GM23338 (cell line): ENCODE results near the gene VSTM2L.

Source experiments
- CREB1 ChIP-seq: fragments of 250-450 bp; sonication (Bioruptor Pico); IDR thresholded peaks from 2 replicates; pipeline ENCODE4 v1.5.0; 2020; ENCODE audit warnings: low read depth, mild to moderate bottlenecking, moderate library complexity
- EZH2 ChIP-seq: fragments of 200-600 bp; sonication (generic); IDR thresholded peaks from one replicate; pipeline ENCODE4 v1.8.0; 2017; ENCODE audit warnings: antibody characterized with exemption, mild to moderate bottlenecking, low read depth; ENCODE audit not compliant: unreplicated experiment
- EZH2phosphoT487 ChIP-seq: fragments of 200-600 bp; sonication (generic); IDR thresholded peaks from one replicate; pipeline ENCODE4 v1.8.1; 2018; ENCODE audit warnings: antibody characterized with exemption; ENCODE audit not compliant: unreplicated experiment
- POLR2AphosphoS5 ChIP-seq: IDR thresholded peaks from 2 replicates; pipeline ENCODE4 v1.6.1; 2016; ENCODE audit warnings: antibody characterized with exemption, low read depth
- ZNF331 ChIP-seq: fragments of 250-450 bp; sonication (Bioruptor Pico); IDR thresholded peaks from 2 replicates; pipeline ENCODE4 v1.5.0; 2020; ENCODE audit warnings: low read depth, mild to moderate bottlenecking, moderate library complexity
- TF ChIP-seq, protein P1 (sequence below), 2 experiments: fragments of 200-600 bp in 1 of 2; sonication (generic) in 1 of 2; conservative IDR thresholded peaks; 2 replicates each; pipeline versions ENCODE4 v1.5.1 to v1.6.1; 2016 to 2017; ENCODE audit warnings: antibody characterized with exemption in 2 of 2, low read depth in 2 of 2, mild to moderate bottlenecking in 2 of 2, moderate library complexity in 1 of 2
- TF ChIP-seq, protein P2 (sequence below): IDR thresholded peaks from one replicate; pipeline ENCODE4 v1.6.1; 2018; ENCODE audit warnings: antibody characterized with exemption; ENCODE audit not compliant: unreplicated experiment

DNA sequence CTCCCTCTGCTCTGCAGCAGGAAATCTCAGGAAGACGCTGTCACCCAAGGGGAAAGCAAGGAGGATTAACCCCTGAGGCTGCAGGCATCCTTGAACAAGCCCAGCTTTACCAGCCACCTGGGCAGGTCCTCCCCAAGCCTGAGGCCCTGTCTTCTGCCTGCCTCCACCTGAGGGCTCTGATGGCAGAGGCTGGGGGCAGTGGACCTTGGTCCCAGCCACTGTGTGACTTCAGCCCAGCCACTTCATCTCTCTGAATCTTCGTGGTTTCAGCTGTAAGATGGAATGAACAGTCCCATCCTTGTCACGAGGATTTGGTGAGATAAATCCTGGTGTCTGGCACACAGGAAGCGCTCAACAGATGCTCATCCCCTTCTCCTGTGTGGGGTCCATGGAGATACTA is 8.5 kb upstream of the VSTM2L start:
- TF ChIP-seq, protein P1, sequence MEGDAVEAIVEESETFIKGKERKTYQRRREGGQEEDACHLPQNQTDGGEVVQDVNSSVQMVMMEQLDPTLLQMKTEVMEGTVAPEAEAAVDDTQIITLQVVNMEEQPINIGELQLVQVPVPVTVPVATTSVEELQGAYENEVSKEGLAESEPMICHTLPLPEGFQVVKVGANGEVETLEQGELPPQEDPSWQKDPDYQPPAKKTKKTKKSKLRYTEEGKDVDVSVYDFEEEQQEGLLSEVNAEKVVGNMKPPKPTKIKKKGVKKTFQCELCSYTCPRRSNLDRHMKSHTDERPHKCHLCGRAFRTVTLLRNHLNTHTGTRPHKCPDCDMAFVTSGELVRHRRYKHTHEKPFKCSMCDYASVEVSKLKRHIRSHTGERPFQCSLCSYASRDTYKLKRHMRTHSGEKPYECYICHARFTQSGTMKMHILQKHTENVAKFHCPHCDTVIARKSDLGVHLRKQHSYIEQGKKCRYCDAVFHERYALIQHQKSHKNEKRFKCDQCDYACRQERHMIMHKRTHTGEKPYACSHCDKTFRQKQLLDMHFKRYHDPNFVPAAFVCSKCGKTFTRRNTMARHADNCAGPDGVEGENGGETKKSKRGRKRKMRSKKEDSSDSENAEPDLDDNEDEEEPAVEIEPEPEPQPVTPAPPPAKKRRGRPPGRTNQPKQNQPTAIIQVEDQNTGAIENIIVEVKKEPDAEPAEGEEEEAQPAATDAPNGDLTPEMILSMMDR (conservative IDR thresholded peaks at IDR 0.05; ENCODE audit: low read depth in 2 of 2) = no peak
- TF ChIP-seq EZH2phosphoT487 (no peak), ZNF331 (no peak), POLR2AphosphoS5 (no peak), CREB1 (no peak), EZH2 (no peak)
- TF ChIP-seq, protein P2, sequence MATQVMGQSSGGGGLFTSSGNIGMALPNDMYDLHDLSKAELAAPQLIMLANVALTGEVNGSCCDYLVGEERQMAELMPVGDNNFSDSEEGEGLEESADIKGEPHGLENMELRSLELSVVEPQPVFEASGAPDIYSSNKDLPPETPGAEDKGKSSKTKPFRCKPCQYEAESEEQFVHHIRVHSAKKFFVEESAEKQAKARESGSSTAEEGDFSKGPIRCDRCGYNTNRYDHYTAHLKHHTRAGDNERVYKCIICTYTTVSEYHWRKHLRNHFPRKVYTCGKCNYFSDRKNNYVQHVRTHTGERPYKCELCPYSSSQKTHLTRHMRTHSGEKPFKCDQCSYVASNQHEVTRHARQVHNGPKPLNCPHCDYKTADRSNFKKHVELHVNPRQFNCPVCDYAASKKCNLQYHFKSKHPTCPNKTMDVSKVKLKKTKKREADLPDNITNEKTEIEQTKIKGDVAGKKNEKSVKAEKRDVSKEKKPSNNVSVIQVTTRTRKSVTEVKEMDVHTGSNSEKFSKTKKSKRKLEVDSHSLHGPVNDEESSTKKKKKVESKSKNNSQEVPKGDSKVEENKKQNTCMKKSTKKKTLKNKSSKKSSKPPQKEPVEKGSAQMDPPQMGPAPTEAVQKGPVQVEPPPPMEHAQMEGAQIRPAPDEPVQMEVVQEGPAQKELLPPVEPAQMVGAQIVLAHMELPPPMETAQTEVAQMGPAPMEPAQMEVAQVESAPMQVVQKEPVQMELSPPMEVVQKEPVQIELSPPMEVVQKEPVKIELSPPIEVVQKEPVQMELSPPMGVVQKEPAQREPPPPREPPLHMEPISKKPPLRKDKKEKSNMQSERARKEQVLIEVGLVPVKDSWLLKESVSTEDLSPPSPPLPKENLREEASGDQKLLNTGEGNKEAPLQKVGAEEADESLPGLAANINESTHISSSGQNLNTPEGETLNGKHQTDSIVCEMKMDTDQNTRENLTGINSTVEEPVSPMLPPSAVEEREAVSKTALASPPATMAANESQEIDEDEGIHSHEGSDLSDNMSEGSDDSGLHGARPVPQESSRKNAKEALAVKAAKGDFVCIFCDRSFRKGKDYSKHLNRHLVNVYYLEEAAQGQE = no peak
